Neural progenitor cell (in vitro differentiated cells): ENCODE measurements around the gene SLC35A2. TPM values are rescaled to one million over a fixed set of nuclear protein-coding genes. Genes with fewer than 3 reads are reported as not detected.

Experiments used
- DNase-seq: peaks from one replicate; pipeline ENCODE4 v3.0.0-alpha.2; 2016; ENCODE audit warnings: low spot score
- H2AFZ ChIP-seq: fragments of 200-600 bp; sonication (generic); replicated peaks from 2 replicates; pipeline ENCODE4 v1.6.1; 2016; ENCODE audit warnings: antibody characterized with exemption
- H3F3A ChIP-seq: fragments of 200-600 bp; sonication (generic); 2 replicates; pipeline ENCODE4 v1.6.1; 2016; ENCODE audit warnings: antibody characterized with exemption, low read depth
- H3K27ac ChIP-seq: fragments of 200-600 bp; sonication (generic); 2 replicates; pipeline ENCODE4 v1.5.1; 2016; ENCODE audit warnings: mild to moderate bottlenecking
- H3K27me3 ChIP-seq: fragments of 200-600 bp; sonication (generic); 2 replicates; pipeline ENCODE4 v1.6.1; 2016; ENCODE audit warnings: mild to moderate bottlenecking, moderate library complexity
- H3K36me3 ChIP-seq: fragments of 200-600 bp; sonication (generic); 2 replicates; pipeline ENCODE4 v1.5.1; 2016
- H3K4me1 ChIP-seq: fragments of 200-600 bp; sonication (generic); 2 replicates; pipeline ENCODE4 v1.6.1; 2016; ENCODE audit warnings: mixed run types
- H3K4me2 ChIP-seq: fragments of 200-600 bp; sonication (generic); 2 replicates; pipeline ENCODE4 v1.6.1; 2016
- H3K4me3 ChIP-seq: fragments of 200-600 bp; sonication (generic); 2 replicates; pipeline ENCODE4 v1.5.1; 2016
- H3K79me2 ChIP-seq: fragments of 200-600 bp; sonication (generic); 2 replicates; pipeline ENCODE4 v1.6.1; 2016; ENCODE audit warnings: low read depth
- H3K9ac ChIP-seq: fragments of 200-600 bp; sonication (generic); 2 replicates; pipeline ENCODE4 v1.6.1; 2016
- H3K9me3 ChIP-seq: fragments of 200-600 bp; sonication (generic); 2 replicates; pipeline ENCODE4 v1.5.1; 2016; ENCODE audit warnings: low read depth
- H4K20me1 ChIP-seq: fragments of 200-600 bp; sonication (generic); 2 replicates; pipeline ENCODE4 v1.6.1; 2016; ENCODE audit warnings: low read depth
- H3K27ac Mint-ChIP-seq: 3 replicates; pipeline ENCODE4 v1.8.0; 2021; ENCODE audit warnings: mixed read lengths
- H3K27me3 Mint-ChIP-seq: 2 replicates; pipeline ENCODE4 v1.8.0; 2022; ENCODE audit warnings: low read depth, mild to moderate bottlenecking, inconsistent platforms, moderate library complexity, mixed read lengths; ENCODE audit not compliant: insufficient read depth
- H3K36me3 Mint-ChIP-seq: 3 replicates; pipeline ENCODE4 v1.8.0; 2021; ENCODE audit warnings: mixed read lengths
- H3K4me1 Mint-ChIP-seq: 3 replicates; pipeline ENCODE4 v1.8.0; 2021; ENCODE audit warnings: mixed read lengths
- H3K4me3 Mint-ChIP-seq: 3 replicates; pipeline ENCODE4 v1.8.0; 2021; ENCODE audit warnings: mild to moderate bottlenecking, moderate library complexity, mixed read lengths
- H3K9me3 Mint-ChIP-seq: 3 replicates; pipeline ENCODE4 v1.8.0; 2020; ENCODE audit warnings: mixed read lengths
- EZH2 ChIP-seq: fragments of 200-600 bp; sonication (generic); IDR thresholded peaks from 2 replicates; pipeline ENCODE4 v1.6.1; 2017; ENCODE audit warnings: antibody characterized with exemption, mild to moderate bottlenecking, moderate library complexity
- EZH2phosphoT487 ChIP-seq: fragments of 200-600 bp; sonication (generic); IDR thresholded peaks from 2 replicates; pipeline ENCODE4 v1.6.1; 2017; ENCODE audit warnings: antibody characterized with exemption
- total RNA-seq: library from RNA; depleted of rRNA; stranded (reverse); fragments of >200 nt; gene quantifications from 2 replicates; pipeline ENCODE4 v1.2.3, GENCODE V29; 2015; ENCODE audit warnings: low replicate concordance
- TF ChIP-seq, protein P1 (sequence below): fragments of 200-600 bp; sonication (generic); IDR thresholded peaks from 2 replicates; pipeline ENCODE4 v1.5.1; 2017; ENCODE audit warnings: antibody characterized with exemption, mild to moderate bottlenecking

Gene SLC35A2
- total RNA-seq, 1 donor from 2014 or later = 8.6 TPM

- H3K4me2 ChIP-seq = no peak overlapping the region
- no peaks in the 10 kb centered on the region for H3K4me1 Mint-ChIP-seq
- no peak overlapping the region for H3K9ac ChIP-seq
- DNase-seq = no peak
- H3K4me3 ChIP-seq = no peak overlapping the region
- no peaks in the 10 kb centered on the region for H3K27me3 ChIP-seq
- H4K20me1 ChIP-seq = peaks cover 22% of the 10 kb centered on the region
- no peaks in the 10 kb centered on the region for H3K36me3 ChIP-seq
- TF ChIP-seq EZH2phosphoT487 (no peak), EZH2 (no peak)
- H3K27me3 Mint-ChIP-seq = peaks cover 6% of the 10 kb centered on the region
- no peak overlapping the region for H3K27ac Mint-ChIP-seq
- H3F3A ChIP-seq = peaks cover 3% of the 10 kb centered on the region
- peaks cover 85% of the 10 kb centered on the region for H3K79me2 ChIP-seq
- H3K4me3 Mint-ChIP-seq = no peak overlapping the region
- H3K27ac ChIP-seq = no peak overlapping the region
- H3K9me3 ChIP-seq = no peaks in the 10 kb centered on the region
- H2AFZ ChIP-seq = no peak overlapping the region
- peaks cover 8% of the 10 kb centered on the region for H3K9me3 Mint-ChIP-seq
- H3K4me1 ChIP-seq = no peaks in the 10 kb centered on the region
- H3K36me3 Mint-ChIP-seq = peaks cover 2% of the 10 kb centered on the region
Measured at GRCh38 chrX:48940404-48940955, 29.0 kb upstream of the SLC35A2 start.

GRCh38 chrX:48939524-48940228 lies 28.2 kb upstream of the SLC35A2 start:
- H3K4me1 ChIP-seq = no peaks in the 10 kb centered on the region
- DNase-seq = no peak
- H4K20me1 ChIP-seq = peaks cover 20% of the 10 kb centered on the region
- no peaks in the 10 kb centered on the region for H3K4me1 Mint-ChIP-seq
- H3K27ac Mint-ChIP-seq = no peak overlapping the region
- no peaks in the 10 kb centered on the region for H3K9me3 ChIP-seq
- no peaks in the 10 kb centered on the region for H3K27me3 ChIP-seq
- H3K27ac ChIP-seq = no peak overlapping the region
- peaks cover 4% of the 10 kb centered on the region for H3K36me3 Mint-ChIP-seq
- H3K9ac ChIP-seq = no peak overlapping the region
- no peak overlapping the region for H3K4me3 ChIP-seq
- H3K4me2 ChIP-seq = no peak overlapping the region
- no peaks in the 10 kb centered on the region for H3K36me3 ChIP-seq
- H3F3A ChIP-seq = peaks cover 3% of the 10 kb centered on the region
- no peak overlapping the region for H2AFZ ChIP-seq
- no peak overlapping the region for H3K4me3 Mint-ChIP-seq
- H3K79me2 ChIP-seq = peaks cover 77% of the 10 kb centered on the region
- TF ChIP-seq, protein P1, sequence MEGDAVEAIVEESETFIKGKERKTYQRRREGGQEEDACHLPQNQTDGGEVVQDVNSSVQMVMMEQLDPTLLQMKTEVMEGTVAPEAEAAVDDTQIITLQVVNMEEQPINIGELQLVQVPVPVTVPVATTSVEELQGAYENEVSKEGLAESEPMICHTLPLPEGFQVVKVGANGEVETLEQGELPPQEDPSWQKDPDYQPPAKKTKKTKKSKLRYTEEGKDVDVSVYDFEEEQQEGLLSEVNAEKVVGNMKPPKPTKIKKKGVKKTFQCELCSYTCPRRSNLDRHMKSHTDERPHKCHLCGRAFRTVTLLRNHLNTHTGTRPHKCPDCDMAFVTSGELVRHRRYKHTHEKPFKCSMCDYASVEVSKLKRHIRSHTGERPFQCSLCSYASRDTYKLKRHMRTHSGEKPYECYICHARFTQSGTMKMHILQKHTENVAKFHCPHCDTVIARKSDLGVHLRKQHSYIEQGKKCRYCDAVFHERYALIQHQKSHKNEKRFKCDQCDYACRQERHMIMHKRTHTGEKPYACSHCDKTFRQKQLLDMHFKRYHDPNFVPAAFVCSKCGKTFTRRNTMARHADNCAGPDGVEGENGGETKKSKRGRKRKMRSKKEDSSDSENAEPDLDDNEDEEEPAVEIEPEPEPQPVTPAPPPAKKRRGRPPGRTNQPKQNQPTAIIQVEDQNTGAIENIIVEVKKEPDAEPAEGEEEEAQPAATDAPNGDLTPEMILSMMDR = no peak
- TF ChIP-seq EZH2 (no peak), EZH2phosphoT487 (no peak)
- H3K9me3 Mint-ChIP-seq = peaks cover 8% of the 10 kb centered on the region
- H3K27me3 Mint-ChIP-seq = peaks cover 6% of the 10 kb centered on the region

- Mint-ChIP-seq H3K27me3 (peaks cover 6% of the 10 kb centered on the region), H3K4me3 (no peak overlapping the region), H3K4me1 (no peaks in the 10 kb centered on the region), H3K27ac (no peak overlapping the region), H3K36me3 (peaks cover 5% of the 10 kb centered on the region), H3K9me3 (peaks cover 8% of the 10 kb centered on the region)
- Histone ChIP-seq H3K9ac (no peak overlapping the region), H3K36me3 (no peaks in the 10 kb centered on the region), H4K20me1 (peaks cover 15% of the 10 kb centered on the region), H3K4me1 (no peaks in the 10 kb centered on the region), H3K9me3 (no peaks in the 10 kb centered on the region), H3F3A (peaks cover 3% of the 10 kb centered on the region), H3K4me2 (no peak overlapping the region), H3K27me3 (no peaks in the 10 kb centered on the region), H3K27ac (no peak overlapping the region), H3K79me2 (peaks cover 69% of the 10 kb centered on the region), H2AFZ (no peak overlapping the region), H3K4me3 (no peak overlapping the region)
- no peak for TF ChIP-seq EZH2
- TF ChIP-seq, protein P1 = no peak
- DNase-seq = no peak
Measured at GRCh38 chrX:48938721-48939425, 27.4 kb upstream of the SLC35A2 start.
